MCF 10A (cell line): ENCODE measurements around the gene ARID3C. TPM values are rescaled to one million over a fixed set of nuclear protein-coding genes. Genes with fewer than 3 reads are reported as not detected.

ENCODE experiments used
- BruUV-seq: library from RNA; stranded (reverse); fragments of 400-500 nt; replicated peaks from 2 replicates; lab custom pipeline; 2021; lab: Mats Ljungman, UMichigan
- CTCF ChIA-PET: fragments of 300-600 bp; sonication (Branson Sonifier 250); formaldehyde crosslinking; extraction: SDS; loops from one replicate; lab custom pipeline; 2021; ENCODE audit warnings: antibody characterized with exemption, inconsistent platforms; lab: Yijun Ruan, JAX
- POLR2A ChIA-PET: fragments of 300-600, 350-650 bp; sonication (Branson Sonifier 250); formaldehyde crosslinking; extraction: SDS; loops from one replicate; lab custom pipeline; 2020; ENCODE audit warnings: antibody characterized with exemption, inconsistent platforms; lab: Yijun Ruan, JAX
- DNase-seq: peaks from one replicate; pipeline ENCODE4 v3.0.0-alpha.2; 2018; ENCODE audit not compliant: unreplicated experiment
- H3K27ac Mint-ChIP-seq: one replicate; pipeline ENCODE4 v1.8.0; 2022; ENCODE audit warnings: mild to moderate bottlenecking, low read depth, mixed read lengths; ENCODE audit not compliant: unreplicated experiment
- H3K27me3 Mint-ChIP-seq: one replicate; pipeline ENCODE4 v1.8.0; 2022; ENCODE audit warnings: mixed read lengths; ENCODE audit not compliant: insufficient read depth, unreplicated experiment
- H3K36me3 Mint-ChIP-seq: one replicate; pipeline ENCODE4 v1.8.0; 2022; ENCODE audit warnings: mild to moderate bottlenecking, moderate library complexity, mixed read lengths; ENCODE audit not compliant: insufficient read depth, unreplicated experiment
- H3K4me1 Mint-ChIP-seq: one replicate; pipeline ENCODE4 v1.8.0; 2022; ENCODE audit warnings: mixed read lengths; ENCODE audit not compliant: insufficient read depth, unreplicated experiment
- H3K4me3 Mint-ChIP-seq: one replicate; pipeline ENCODE4 v1.8.0; 2022; ENCODE audit warnings: mild to moderate bottlenecking, moderate library complexity, mixed read lengths; ENCODE audit not compliant: unreplicated experiment
- H3K9me3 Mint-ChIP-seq: one replicate; pipeline ENCODE4 v1.8.0; 2022; ENCODE audit warnings: mixed read lengths; ENCODE audit not compliant: unreplicated experiment
- intact Hi-C: fragments of 100-400 bp; cut with micrococcal nuclease; formaldehyde crosslinking; loops from 2 replicates; pipeline ENCODE4 v1.14.1; 2022
- total RNA-seq: library from RNA; stranded (reverse); gene quantifications from 2 replicates; pipeline ENCODE4 v1.2.3, GENCODE V29; 2022
- TF ChIP-seq, protein P1 (sequence below): fragments of 200-600 bp; IDR thresholded peaks from one replicate; pipeline ENCODE4 v1.8.0; 2022; ENCODE audit warnings: antibody characterized with exemption, mild to moderate bottlenecking; ENCODE audit not compliant: unreplicated experiment

Gene ARID3C
- total RNA-seq, 1 experiment from 2014 or later: not detected

DNA sequence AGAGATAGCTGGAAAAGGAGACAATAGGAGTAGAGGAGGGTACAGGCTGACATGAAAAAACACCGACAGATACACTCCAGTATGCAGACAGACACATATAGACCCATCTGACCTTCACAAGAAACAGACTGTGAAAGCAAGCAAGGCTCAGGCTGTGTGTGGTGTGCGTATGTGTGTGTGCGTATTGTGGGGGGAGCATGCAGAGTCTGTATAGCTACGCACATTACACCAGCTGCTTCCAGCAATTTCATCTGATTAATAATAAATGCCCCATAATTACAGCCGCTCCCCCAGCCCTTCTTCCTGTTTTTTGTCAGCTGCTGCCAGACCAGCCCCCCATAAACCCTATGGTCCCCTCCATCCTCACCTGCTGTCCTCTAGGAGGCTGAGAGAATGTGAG lies 46.1 kb downstream of the ARID3C start:
- ChIA-PET CTCF (interaction anchor here (0.6 to 5.0 kb wide), 6 partner anchors 9 to 179 kb away, joined by 3 to 35 read pairs (median 5); no protein-coding TSS in a partner anchor), POLR2A (no interaction called here)
- DNase-seq: no peak
- Mint-ChIP-seq H3K4me1 (no peaks in the 10 kb centered on the region), H3K27ac (no peak overlapping the region), H3K36me3 (no peaks in the 10 kb centered on the region), H3K9me3 (no peaks in the 10 kb centered on the region), H3K27me3 (peaks cover 61% of the 10 kb centered on the region), H3K4me3 (no peak overlapping the region)
- TF ChIP-seq, protein P1, sequence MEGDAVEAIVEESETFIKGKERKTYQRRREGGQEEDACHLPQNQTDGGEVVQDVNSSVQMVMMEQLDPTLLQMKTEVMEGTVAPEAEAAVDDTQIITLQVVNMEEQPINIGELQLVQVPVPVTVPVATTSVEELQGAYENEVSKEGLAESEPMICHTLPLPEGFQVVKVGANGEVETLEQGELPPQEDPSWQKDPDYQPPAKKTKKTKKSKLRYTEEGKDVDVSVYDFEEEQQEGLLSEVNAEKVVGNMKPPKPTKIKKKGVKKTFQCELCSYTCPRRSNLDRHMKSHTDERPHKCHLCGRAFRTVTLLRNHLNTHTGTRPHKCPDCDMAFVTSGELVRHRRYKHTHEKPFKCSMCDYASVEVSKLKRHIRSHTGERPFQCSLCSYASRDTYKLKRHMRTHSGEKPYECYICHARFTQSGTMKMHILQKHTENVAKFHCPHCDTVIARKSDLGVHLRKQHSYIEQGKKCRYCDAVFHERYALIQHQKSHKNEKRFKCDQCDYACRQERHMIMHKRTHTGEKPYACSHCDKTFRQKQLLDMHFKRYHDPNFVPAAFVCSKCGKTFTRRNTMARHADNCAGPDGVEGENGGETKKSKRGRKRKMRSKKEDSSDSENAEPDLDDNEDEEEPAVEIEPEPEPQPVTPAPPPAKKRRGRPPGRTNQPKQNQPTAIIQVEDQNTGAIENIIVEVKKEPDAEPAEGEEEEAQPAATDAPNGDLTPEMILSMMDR: no peak
- BruUV-seq: no TSS peak
- intact Hi-C loops: no loop called here

DNA sequence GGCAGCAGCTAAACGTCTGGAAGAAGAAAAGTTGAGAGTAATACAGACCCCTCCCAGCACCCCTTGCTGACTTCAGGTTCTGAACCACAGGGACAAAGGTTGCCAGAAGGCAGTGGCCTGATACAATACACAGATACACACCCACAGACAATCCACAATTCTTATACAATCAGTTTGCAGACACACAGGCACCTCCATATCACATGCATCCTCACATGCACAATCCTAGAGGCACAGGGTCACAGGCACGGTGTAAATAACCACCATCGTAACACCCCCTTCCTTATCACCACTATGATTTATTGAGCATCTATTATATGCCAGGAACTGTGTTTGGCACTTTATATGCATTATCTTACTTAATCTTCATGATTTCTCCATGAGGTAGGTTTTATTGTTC lies 47.5 kb downstream of the ARID3C start:
- no TSS peak for BruUV-seq

DNA sequence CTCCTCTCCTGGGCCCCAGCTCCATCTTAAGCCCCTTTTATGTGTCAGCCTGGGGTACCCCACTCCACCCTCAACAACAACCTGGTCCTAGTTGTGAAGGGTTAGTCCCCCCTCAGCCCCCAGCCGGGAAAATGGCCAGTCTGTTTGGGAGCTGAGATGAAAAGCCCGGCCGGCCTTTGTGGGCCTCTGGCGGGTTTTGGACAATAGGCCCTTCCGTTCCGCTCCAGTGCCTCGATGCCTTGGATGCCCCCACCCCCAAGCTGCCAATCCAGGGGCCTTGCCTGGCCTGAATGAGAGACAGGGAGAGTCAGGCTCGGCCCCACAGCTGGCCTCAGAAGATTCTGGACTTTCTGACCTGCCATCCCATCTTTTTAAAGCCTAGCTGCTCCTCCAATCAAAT lies 48.5 kb downstream of the ARID3C start:
- CTCF ChIA-PET: interaction anchor here (0.6 to 5.0 kb wide), 6 partner anchors 8 to 177 kb away, joined by 3 to 35 read pairs (median 4); no protein-coding TSS in a partner anchor
- Mint-ChIP-seq H3K27ac (no peak overlapping the region), H3K36me3 (no peaks in the 10 kb centered on the region), H3K4me1 (no peaks in the 10 kb centered on the region), H3K9me3 (no peaks in the 10 kb centered on the region), H3K4me3 (no peak overlapping the region), H3K27me3 (peaks cover 60% of the 10 kb centered on the region)
- POLR2A ChIA-PET: no interaction called here
- BruUV-seq: no TSS peak
- no peak for DNase-seq
- TF ChIP-seq, protein P1: no peak
- intact Hi-C loops: no loop called here

More for the DNA sequence above, 47.5 kb downstream of the ARID3C start:
- H3K9me3 Mint-ChIP-seq: no peaks in the 10 kb centered on the region
- CTCF ChIA-PET: interaction anchor here (2.0 to 5.0 kb wide), 2 partner anchors 10 to 22 kb away, joined by 7 to 35 read pairs; no protein-coding TSS in a partner anchor
- H3K4me3 Mint-ChIP-seq: no peak overlapping the region
- no peaks in the 10 kb centered on the region for H3K36me3 Mint-ChIP-seq
- DNase-seq: no peak
- POLR2A ChIA-PET: no interaction called here
- intact Hi-C loops: no loop called here
- TF ChIP-seq, protein P1: no peak
- H3K27ac Mint-ChIP-seq: no peak overlapping the region
- peaks cover 61% of the 10 kb centered on the region for H3K27me3 Mint-ChIP-seq
- no peaks in the 10 kb centered on the region for H3K4me1 Mint-ChIP-seq

DNA sequence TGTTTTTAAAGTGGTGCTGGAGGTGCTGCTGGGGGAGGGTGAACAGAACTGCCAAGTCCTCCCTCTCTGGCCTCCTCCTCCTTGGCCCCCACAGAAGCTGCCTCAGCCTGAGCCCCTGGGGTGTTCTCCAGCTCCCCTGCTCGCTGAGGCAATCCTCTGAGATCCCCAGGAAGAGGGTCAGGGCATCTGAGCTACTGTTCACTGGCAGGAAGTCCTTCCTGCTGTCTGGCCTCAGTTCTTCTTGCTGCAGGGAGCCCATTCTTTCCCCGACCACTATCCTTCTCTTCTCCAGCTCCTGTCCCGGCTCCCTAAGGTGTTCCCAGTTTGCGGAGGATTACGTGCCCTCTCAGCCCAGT lies 49.1 kb downstream of the ARID3C start:
- ChIA-PET CTCF (interaction anchor here (0.7 to 5.0 kb wide), 6 partner anchors 9 to 679 kb away, joined by 3 to 35 read pairs (median 4); no protein-coding TSS in a partner anchor), POLR2A (no interaction called here)
- H3K36me3 Mint-ChIP-seq: no peaks in the 10 kb centered on the region
- H3K4me3 Mint-ChIP-seq: no peak overlapping the region
- no peaks in the 10 kb centered on the region for H3K9me3 Mint-ChIP-seq
- no TSS peak for BruUV-seq
- H3K27ac Mint-ChIP-seq: no peak overlapping the region
- peaks cover 54% of the 10 kb centered on the region for H3K27me3 Mint-ChIP-seq
- TF ChIP-seq, protein P1: no peak
- intact Hi-C loops: no loop called here
- no peaks in the 10 kb centered on the region for H3K4me1 Mint-ChIP-seq
- DNase-seq: no peak
